Lower lobe of right lung (tissue), 2 donors: Measurements from ENCODE around the gene DTWD2. TPM values are rescaled to one million over a fixed set of nuclear protein-coding genes. Genes with fewer than 3 reads are reported as not detected.
"Not testable (repeated sequence)": the region's sequence is repeated elsewhere in the genome, so short reads cannot be mapped to it uniquely, and the experiment has no call there.

Experiments
- ATAC-seq, 2 donors: fragments of 200-7000 bp; cut with Tn5 transposase; one replicate each; pipeline ENCODE4 v1.9.1; 2020 to 2022; ENCODE audit warnings: mild to moderate bottlenecking in 2 of 2, moderate library complexity in 2 of 2
- DNase-seq: peaks from one replicate; pipeline ENCODE4 v3.0.0-alpha.2; 2020
- H3K27ac ChIP-seq: fragments of 200-600 bp; one replicate; pipeline ENCODE4 v1.8.0; 2022
- H3K27me3 ChIP-seq: fragments of 200-600 bp; one replicate; pipeline ENCODE4 v1.8.0; 2022; ENCODE audit warnings: low read depth
- H3K36me3 ChIP-seq: fragments of 200-600 bp; one replicate; pipeline ENCODE4 v1.8.0; 2022; ENCODE audit warnings: mild to moderate bottlenecking
- H3K4me1 ChIP-seq: fragments of 200-600 bp; one replicate; pipeline ENCODE4 v1.8.0; 2022
- H3K4me3 ChIP-seq: fragments of 200-600 bp; one replicate; pipeline ENCODE4 v1.8.0; 2022; ENCODE audit warnings: mild to moderate bottlenecking
- H3K9me3 ChIP-seq: fragments of 200-600 bp; one replicate; pipeline ENCODE4 v1.8.0; 2022
- CTCF ChIP-seq: fragments of 200-600 bp; IDR thresholded peaks from one replicate; pipeline ENCODE4 v1.8.0; 2022; ENCODE audit warnings: antibody characterized with exemption, mild to moderate bottlenecking
- intact Hi-C: fragments of 100-400 bp; cut with DNase I; formaldehyde crosslinking; loops from one replicate; pipeline ENCODE4 v1.11.0; 2022
- total RNA-seq: library from RNA; stranded (reverse); fragmentation: NEBNext Ultra II Directional; extraction: Animal tissue kit (Norgen Biotek cat#: 25700); gene quantifications from one replicate; pipeline ENCODE4 v1.2.1, GENCODE V29; 2021
- donor health status: DM: no; HTN: yes; CAD: no; lungs with severe emphysema.

DTWD2 gene
- total RNA-seq, 1 donor from 2014 or later = 9.0 TPM

GRCh38 chr5:118883362-118883761, 105.0 kb downstream of the DTWD2 start:
- no peaks in the 10 kb centered on the region for H3K36me3 ChIP-seq
- no peaks in the 10 kb centered on the region for H3K4me1 ChIP-seq
- intact Hi-C loops = no loop called here
- no peaks in the 10 kb centered on the region for H3K27me3 ChIP-seq
- H3K9me3 ChIP-seq = peaks cover 4% of the 10 kb centered on the region
- H3K4me3 ChIP-seq = no peak overlapping the region
- ATAC-seq (no peak), DNase-seq (no peak)
- no peak overlapping the region for H3K27ac ChIP-seq
- no peak for TF ChIP-seq CTCF

GRCh38 chr5:118882666-118883065, 105.7 kb downstream of the DTWD2 start:
- TF ChIP-seq CTCF = no peak
- ATAC-seq = no peak
- intact Hi-C loops = no loop called here

GRCh38 chr5:118876852-118877251, 111.5 kb downstream of the DTWD2 start:
- H3K9me3 ChIP-seq = peaks cover 38% of the 10 kb centered on the region
- intact Hi-C loops, H3K27ac ChIP-seq, H3K4me3 ChIP-seq, ATAC-seq, H3K36me3 ChIP-seq, DNase-seq, H3K27me3 ChIP-seq, H3K4me1 ChIP-seq: not testable (repeated sequence)

More at GRCh38 chr5:118882666-118883065, 105.7 kb downstream of the DTWD2 start:
- no peak for DNase-seq
- Histone ChIP-seq H3K4me3 (no peak overlapping the region), H3K27ac (no peak overlapping the region), H3K9me3 (peaks cover 11% of the 10 kb centered on the region), H3K36me3 (no peaks in the 10 kb centered on the region), H3K27me3 (no peaks in the 10 kb centered on the region), H3K4me1 (no peaks in the 10 kb centered on the region)

DNA sequence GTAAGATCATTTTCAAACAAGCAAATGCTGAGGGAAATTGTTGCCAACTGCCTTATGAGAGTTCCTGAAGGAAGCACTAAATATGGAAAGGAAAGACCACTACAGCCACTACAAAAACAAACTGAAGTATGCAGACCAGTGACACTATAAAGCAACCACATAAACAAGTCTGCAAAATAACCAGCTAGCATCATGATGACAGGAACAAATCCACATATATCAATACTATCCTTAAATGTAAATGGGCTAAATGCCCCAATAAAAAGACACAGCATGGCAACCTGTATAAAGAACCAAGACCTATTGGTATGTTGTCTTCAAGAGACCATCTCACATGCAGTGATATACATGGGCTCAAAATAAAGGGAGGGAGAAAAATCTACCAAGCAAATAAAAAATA, 113.2 kb downstream of the DTWD2 start:
- no peaks in the 10 kb centered on the region for H3K4me1 ChIP-seq
- H3K36me3 ChIP-seq = no peaks in the 10 kb centered on the region
- H3K4me3 ChIP-seq = no peak overlapping the region
- peaks cover 38% of the 10 kb centered on the region for H3K9me3 ChIP-seq
- no peak overlapping the region for H3K27ac ChIP-seq
- TF ChIP-seq CTCF = no peak
- intact Hi-C loops = no loop called here
- H3K27me3 ChIP-seq = no peaks in the 10 kb centered on the region
- ATAC-seq (no peak), DNase-seq (no peak)

DNA sequence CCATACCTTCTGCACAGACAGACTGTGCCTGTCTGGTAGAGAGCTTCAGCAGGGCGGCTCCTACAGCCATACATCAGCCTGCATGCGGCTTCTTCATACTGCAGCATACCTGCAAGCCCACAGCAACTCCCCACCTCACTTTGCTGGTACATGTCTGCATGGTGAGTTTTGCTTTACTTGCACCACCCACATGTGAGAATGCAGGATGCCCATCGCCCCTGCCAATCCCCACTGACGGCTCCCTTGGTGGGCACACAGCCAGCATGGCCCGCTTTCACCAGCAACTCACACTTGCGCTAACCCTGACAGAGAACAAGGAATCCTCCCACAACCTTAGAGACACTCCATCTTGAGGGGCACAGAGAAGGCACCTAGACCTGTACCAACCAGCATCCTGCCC, 114.9 kb downstream of the DTWD2 start:
- no peak for TF ChIP-seq CTCF

GRCh38 chr5:118863345-118863744, 125.0 kb downstream of the DTWD2 start:
- ATAC-seq = no peak

More for the DNA sequence above, 114.9 kb downstream of the DTWD2 start:
- H3K27me3 ChIP-seq = no peaks in the 10 kb centered on the region
- no peaks in the 10 kb centered on the region for H3K36me3 ChIP-seq
- intact Hi-C loops = no loop called here
- DNase-seq = no peak
- no peaks in the 10 kb centered on the region for H3K4me1 ChIP-seq
- no peak overlapping the region for H3K27ac ChIP-seq
- ATAC-seq = no peak
- H3K9me3 ChIP-seq = peaks cover 35% of the 10 kb centered on the region
- H3K4me3 ChIP-seq = no peak overlapping the region

More at GRCh38 chr5:118863345-118863744, 125.0 kb downstream of the DTWD2 start:
- H3K27ac ChIP-seq = no peak overlapping the region
- no peaks in the 10 kb centered on the region for H3K4me1 ChIP-seq
- TF ChIP-seq CTCF = no peak
- no peaks in the 10 kb centered on the region for H3K9me3 ChIP-seq
- H3K27me3 ChIP-seq = no peaks in the 10 kb centered on the region
- DNase-seq = no peak
- no peaks in the 10 kb centered on the region for H3K36me3 ChIP-seq
- intact Hi-C loops = no loop called here
- no peak overlapping the region for H3K4me3 ChIP-seq
